Effector memory CD4-positive, alpha-beta T cell (primary cell): ENCODE measurements around the gene BRD1.
A peak's percentile ranks its signal among the peaks of the same experiment; 100 is the strongest.

Experiments
- DNase-seq, 3 donors: peaks; one replicate each; pipeline ENCODE4 v3.0.0-alpha.2; 2020
- H3K27ac ChIP-seq: 2 replicates; pipeline ENCODE4 v1.7.0; 2013; ENCODE audit warnings: mild to moderate bottlenecking, low read length, moderate library complexity; ENCODE audit not compliant: insufficient read depth, poor library complexity, severe bottlenecking
- H3K27me3 ChIP-seq: replicated peaks from 2 replicates; pipeline ENCODE4 v1.7.0; 2013; ENCODE audit warnings: mild to moderate bottlenecking, low read length; ENCODE audit not compliant: insufficient read depth, control insufficient read depth, poor library complexity, severe bottlenecking
- H3K36me3 ChIP-seq: 2 replicates; pipeline ENCODE4 v1.7.0; 2013; ENCODE audit warnings: mild to moderate bottlenecking, low read length, moderate library complexity; ENCODE audit not compliant: control insufficient read depth, insufficient read depth
- H3K4me1 ChIP-seq: 2 replicates; pipeline ENCODE4 v1.7.0; 2013; ENCODE audit warnings: low read length, mild to moderate bottlenecking; ENCODE audit not compliant: control insufficient read depth, insufficient read depth, poor library complexity, severe bottlenecking
- H3K4me3 ChIP-seq: 2 replicates; pipeline ENCODE4 v1.7.0; 2013; ENCODE audit warnings: low read length, low read depth, mild to moderate bottlenecking; ENCODE audit not compliant: insufficient read depth, poor library complexity, severe bottlenecking
- H3K9me3 ChIP-seq: 2 replicates; pipeline ENCODE4 v1.7.0; 2013; ENCODE audit warnings: mild to moderate bottlenecking, low read length, moderate library complexity; ENCODE audit not compliant: control insufficient read depth

BRD1 gene

DNA sequence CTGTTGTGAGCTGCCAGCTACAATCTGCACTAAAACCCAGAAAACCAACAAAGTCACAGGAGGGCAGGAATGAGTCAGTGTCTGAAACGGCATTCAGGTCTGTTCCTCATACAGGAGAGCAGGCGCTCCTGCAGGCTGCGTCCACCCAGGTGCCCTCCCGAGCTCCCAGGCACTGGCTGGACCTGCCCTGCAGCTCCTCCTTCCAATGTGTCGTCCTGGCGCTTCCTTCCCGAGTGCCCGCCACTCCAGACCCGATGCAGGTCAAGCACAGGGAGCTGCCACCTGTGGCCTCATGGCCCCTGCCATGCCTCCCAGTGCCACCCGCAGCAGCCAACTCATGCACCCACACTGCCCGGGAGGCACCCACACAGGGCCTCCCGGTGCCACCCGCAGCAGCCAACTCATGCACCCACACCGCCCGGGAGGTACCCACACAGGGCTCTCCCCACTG is 12.0 kb downstream of the BRD1 start:
- Histone ChIP-seq H3K27me3 (no peaks in the 10 kb centered on the region), H3K27ac (no peak overlapping the region), H3K4me1 (peaks cover 34% of the 10 kb centered on the region), H3K36me3 (peaks cover 20% of the 10 kb centered on the region), H3K4me3 (no peak overlapping the region), H3K9me3 (no peaks in the 10 kb centered on the region)
- DNase-seq, result no peak

DNA sequence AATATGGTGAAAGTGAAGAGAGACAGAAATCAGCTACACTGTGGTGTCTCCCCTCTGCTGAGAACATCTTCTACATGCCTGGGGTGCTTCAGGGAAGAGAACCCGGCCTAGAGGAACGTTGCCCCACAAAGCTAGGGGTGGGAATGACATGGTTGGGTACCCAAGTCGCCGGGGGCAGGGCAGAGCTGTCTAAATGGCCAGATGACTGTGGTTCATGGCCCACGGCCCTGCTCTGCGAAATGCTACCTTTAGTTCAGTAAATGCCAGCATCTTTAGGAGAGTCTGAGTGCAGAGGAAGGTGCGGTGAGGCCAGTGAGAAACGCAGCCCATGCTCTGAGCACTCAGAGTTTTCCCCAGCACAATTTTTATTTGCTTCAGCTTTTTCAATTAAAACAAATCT is 12.8 kb downstream of the BRD1 start:
- H3K27me3 ChIP-seq, result no peaks in the 10 kb centered on the region
- H3K36me3 ChIP-seq, result peaks cover 14% of the 10 kb centered on the region
- H3K4me3 ChIP-seq, result no peak overlapping the region
- H3K4me1 ChIP-seq, result peaks cover 31% of the 10 kb centered on the region
- DNase-seq, result no peak
- no peak overlapping the region for H3K27ac ChIP-seq
- no peaks in the 10 kb centered on the region for H3K9me3 ChIP-seq

DNA sequence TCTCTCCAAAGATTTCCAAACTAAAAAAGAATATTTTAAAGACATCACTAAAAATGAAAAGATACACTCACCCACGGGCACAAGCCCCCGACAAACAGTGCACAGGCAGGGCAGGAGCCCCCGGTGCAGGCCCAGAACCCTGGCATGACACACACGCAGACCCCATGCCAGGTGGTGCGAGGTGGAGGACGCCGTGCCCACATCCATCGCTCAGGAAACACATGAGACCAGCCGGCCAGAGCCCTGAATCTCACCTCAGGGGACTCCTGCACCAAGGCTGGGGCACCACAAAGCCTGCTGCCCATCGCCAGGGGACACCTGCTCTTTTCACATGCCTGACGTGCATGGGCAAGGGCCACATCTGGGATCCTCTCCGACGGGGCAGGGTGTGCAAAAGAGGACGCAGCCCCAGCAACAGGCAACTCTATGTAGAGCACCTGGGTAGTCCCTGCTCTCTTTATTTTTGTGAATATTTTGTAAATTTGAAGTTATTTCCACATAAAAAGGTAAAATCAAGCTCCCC is 13.4 kb downstream of the BRD1 start:
- H3K4me1 ChIP-seq, result peaks cover 31% of the 10 kb centered on the region
- no peak overlapping the region for H3K4me3 ChIP-seq
- DNase-seq, result no peak
- no peak overlapping the region for H3K27ac ChIP-seq
- no peaks in the 10 kb centered on the region for H3K9me3 ChIP-seq
- no peaks in the 10 kb centered on the region for H3K27me3 ChIP-seq
- peaks cover 14% of the 10 kb centered on the region for H3K36me3 ChIP-seq

DNA sequence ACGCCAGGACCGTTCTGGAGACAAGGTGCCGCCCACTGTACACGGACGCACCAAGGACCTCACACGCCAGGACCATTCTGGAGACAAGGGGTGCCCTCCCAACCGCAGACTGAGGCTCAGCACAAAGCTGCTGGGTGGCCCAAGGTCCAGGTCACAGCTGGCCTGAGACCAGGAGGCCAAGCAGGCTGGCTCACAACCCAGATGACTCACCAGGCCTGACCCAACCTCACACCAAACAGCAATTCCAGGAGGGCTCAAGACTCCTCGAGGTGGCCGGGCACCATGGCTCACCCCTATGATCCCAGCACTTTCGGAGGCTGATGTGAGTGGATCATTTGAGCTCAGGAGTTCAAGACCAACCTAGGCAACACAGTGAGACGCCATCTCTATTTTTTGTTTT is 14.8 kb downstream of the BRD1 start:
- H3K4me3 ChIP-seq, result no peak overlapping the region
- H3K27me3 ChIP-seq, result no peaks in the 10 kb centered on the region
- H3K4me1 ChIP-seq, result peaks cover 38% of the 10 kb centered on the region
- no peaks in the 10 kb centered on the region for H3K9me3 ChIP-seq
- DNase-seq, result no peak
- peaks cover 6% of the 10 kb centered on the region for H3K36me3 ChIP-seq
- no peak overlapping the region for H3K27ac ChIP-seq

- Histone ChIP-seq H3K36me3 (no peaks in the 10 kb centered on the region), H3K27ac (no peak overlapping the region), H3K27me3 (no peaks in the 10 kb centered on the region), H3K4me1 (peaks cover 33% of the 10 kb centered on the region), H3K4me3 (no peak overlapping the region), H3K9me3 (no peaks in the 10 kb centered on the region)
- no peak for DNase-seq
Measured at GRCh38 chr22:49811020-49811791, 16.5 kb downstream of the BRD1 start.

- Histone ChIP-seq H3K27me3 (no peaks in the 10 kb centered on the region), H3K4me3 (no peak overlapping the region), H3K27ac (no peak overlapping the region), H3K4me1 (peaks cover 27% of the 10 kb centered on the region), H3K9me3 (no peaks in the 10 kb centered on the region), H3K36me3 (no peaks in the 10 kb centered on the region)
- DNase-seq, result no peak
Measured at GRCh38 chr22:49810363-49811019, 17.2 kb downstream of the BRD1 start.

- H3K27me3 ChIP-seq, result no peaks in the 10 kb centered on the region
- H3K36me3 ChIP-seq, result peaks cover 11% of the 10 kb centered on the region
- H3K4me1 ChIP-seq, result peaks cover 27% of the 10 kb centered on the region
- no peak overlapping the region for H3K27ac ChIP-seq
- no peaks in the 10 kb centered on the region for H3K9me3 ChIP-seq
- no peak overlapping the region for H3K4me3 ChIP-seq
- DNase-seq, result peak in 1 of 3 donors; percentile 29
Measured at GRCh38 chr22:49807780-49808708, 19.6 kb downstream of the BRD1 start.

GRCh38 chr22:49807129-49807528 is 20.5 kb downstream of the BRD1 start:
- no peaks in the 10 kb centered on the region for H3K9me3 ChIP-seq
- no peak for DNase-seq
- peaks cover 16% of the 10 kb centered on the region for H3K36me3 ChIP-seq
- H3K27ac ChIP-seq, result peak overlapping the region; percentile 1
- H3K27me3 ChIP-seq, result no peaks in the 10 kb centered on the region
- peaks cover 22% of the 10 kb centered on the region for H3K4me1 ChIP-seq
- no peak overlapping the region for H3K4me3 ChIP-seq

DNA sequence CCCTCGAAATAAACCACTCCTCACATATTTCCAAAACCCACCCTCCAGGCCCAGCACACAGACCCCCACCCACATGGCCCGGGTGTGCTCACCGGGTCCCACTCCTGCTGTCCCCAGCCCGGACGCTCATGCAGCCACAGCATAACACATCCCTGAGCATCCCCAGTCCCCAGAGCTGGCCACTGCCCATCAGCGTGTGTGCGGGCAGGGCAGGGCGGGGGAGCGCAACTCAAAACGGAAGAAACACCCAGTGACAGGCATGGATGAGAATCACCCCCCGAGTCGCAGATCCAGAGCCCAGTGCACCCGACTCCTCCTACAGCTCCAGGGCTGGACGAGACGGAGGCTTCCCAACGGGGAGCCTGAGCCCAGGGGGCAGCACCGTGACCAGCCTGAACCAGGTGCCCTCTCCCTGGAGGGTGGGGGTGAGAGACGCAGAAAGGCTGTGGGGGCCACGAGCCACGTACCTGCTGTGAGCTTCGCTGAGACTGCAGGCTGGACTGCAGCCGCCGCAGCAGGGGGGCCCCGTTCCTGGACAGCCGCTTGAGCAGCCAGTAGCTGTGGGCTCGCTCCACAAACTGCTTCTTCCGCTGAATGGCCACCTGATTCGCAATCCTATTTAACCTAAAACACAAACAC is 23.8 kb downstream of the BRD1 start:
- Histone ChIP-seq H3K36me3 (peaks cover 21% of the 10 kb centered on the region), H3K4me1 (peaks cover 14% of the 10 kb centered on the region), H3K27ac (no peak overlapping the region), H3K27me3 (no peaks in the 10 kb centered on the region), H3K9me3 (no peaks in the 10 kb centered on the region), H3K4me3 (no peak overlapping the region)
- no peak for DNase-seq
